Activated T-helper 2 cell treated with anti-CD3 and anti-CD28 coated beads, Interferon-gamma antibody, Interleukin-2, Interleukin-4, amounts not matched to agents 10 μg/mL and 5 μg/mL and 100 μg/mL, durations not matched to agents 14 hours and 24 hours and 36 hours (primary cell): ENCODE data around the gene DOCK7. TPM values are rescaled to one million over a fixed set of nuclear protein-coding genes. Genes with fewer than 3 reads are reported as not detected.
"Not testable (repeated sequence)": the region's sequence is repeated elsewhere in the genome, so short reads cannot be mapped to it uniquely, and the experiment has no call there.

Experiments used
- DNase-seq: peaks from one replicate; pipeline ENCODE4 v3.0.0; 2021; ENCODE audit warnings: low spot score
- H3K27ac Mint-ChIP-seq: one replicate; pipeline ENCODE4 v1.8.0; 2021; ENCODE audit warnings: mixed read lengths
- H3K27me3 Mint-ChIP-seq: one replicate; pipeline ENCODE4 v1.8.0; 2021; ENCODE audit warnings: low read depth, mixed read lengths
- H3K36me3 Mint-ChIP-seq: one replicate; pipeline ENCODE4 v1.8.0; 2021; ENCODE audit warnings: low read depth, mixed read lengths
- H3K4me1 Mint-ChIP-seq: one replicate; pipeline ENCODE4 v1.8.0; 2021; ENCODE audit warnings: low read depth, mixed read lengths
- H3K4me3 Mint-ChIP-seq: one replicate; pipeline ENCODE4 v1.8.0; 2021; ENCODE audit warnings: low read depth, mild to moderate bottlenecking, moderate library complexity, mixed read lengths
- H3K9me3 Mint-ChIP-seq: one replicate; pipeline ENCODE4 v1.8.0; 2021; ENCODE audit warnings: mixed read lengths
- intact Hi-C: fragments of 100-400 bp; cut with micrococcal nuclease; formaldehyde crosslinking; loops from one replicate; pipeline ENCODE4 v1.15.1; 2023
- total RNA-seq: library from RNA; stranded (reverse); gene quantifications from 2 replicates; pipeline ENCODE4 v1.2.3, GENCODE V29; 2022

The DOCK7 gene
- total RNA-seq, 1 donor from 2014 or later, result 17.8 TPM

DNA sequence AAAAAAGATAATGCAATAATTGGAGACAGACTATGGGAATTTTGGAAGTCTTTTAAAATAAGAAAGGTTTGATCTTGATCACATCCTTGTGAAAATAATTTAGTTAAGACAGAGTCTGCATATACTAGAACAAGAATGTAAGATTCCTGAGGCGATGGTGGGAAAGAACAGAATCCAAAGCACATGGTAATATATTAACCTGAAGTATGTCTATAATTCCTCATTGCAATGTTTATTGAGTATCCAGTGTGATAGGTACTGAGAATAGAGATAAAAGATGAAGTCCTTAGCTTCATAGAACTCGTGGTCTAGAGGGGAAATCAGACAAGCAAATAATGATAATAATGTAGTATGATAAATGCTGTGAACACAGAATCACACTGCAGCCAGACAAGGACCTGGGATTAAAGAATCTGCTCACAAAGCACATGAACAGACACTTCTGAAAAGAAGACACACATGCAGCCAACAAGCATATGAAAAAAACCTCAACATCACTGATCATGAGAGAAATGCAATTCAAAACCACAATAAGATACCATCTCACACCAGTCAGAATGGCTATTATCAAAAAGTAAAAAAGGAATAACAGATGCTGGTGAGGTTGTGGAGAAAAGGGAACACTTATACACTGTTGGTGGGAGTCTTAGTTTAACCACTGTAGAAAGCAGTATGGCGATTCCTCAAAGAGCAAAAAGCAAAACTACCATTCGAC, 97.8 kb downstream of the DOCK7 start:
- H3K27ac Mint-ChIP-seq, result no peak overlapping the region
- no peaks in the 10 kb centered on the region for H3K27me3 Mint-ChIP-seq
- no peaks in the 10 kb centered on the region for H3K36me3 Mint-ChIP-seq
- no peak overlapping the region for H3K4me3 Mint-ChIP-seq
- no peaks in the 10 kb centered on the region for H3K9me3 Mint-ChIP-seq
- no peak for DNase-seq
- intact Hi-C loops, result no loop called here
- H3K4me1 Mint-ChIP-seq, result peaks cover 6% of the 10 kb centered on the region

DNA sequence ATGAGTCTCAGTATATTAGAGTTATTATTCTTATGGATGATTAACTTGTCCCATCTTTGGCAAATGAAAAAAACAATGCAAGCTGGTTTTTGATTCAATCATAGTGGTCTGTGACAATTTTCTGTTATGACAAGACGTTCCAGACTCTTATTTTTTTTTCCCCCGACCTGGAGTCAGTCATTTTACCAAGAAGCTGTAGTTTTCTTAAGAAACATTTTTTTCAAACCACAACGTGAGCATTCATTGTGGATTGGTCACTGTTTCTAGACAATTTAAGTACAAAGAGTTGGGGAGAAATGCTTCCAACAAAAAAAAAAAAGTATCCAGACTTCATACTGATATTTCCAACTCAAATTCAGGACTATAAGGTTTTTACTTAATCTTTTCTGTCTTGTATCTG, 98.9 kb downstream of the DOCK7 start:
- Mint-ChIP-seq H3K4me1 (peaks cover 6% of the 10 kb centered on the region), H3K36me3 (no peaks in the 10 kb centered on the region), H3K9me3 (no peaks in the 10 kb centered on the region), H3K27ac (no peak overlapping the region), H3K27me3 (no peaks in the 10 kb centered on the region), H3K4me3 (no peak overlapping the region)
- DNase-seq, result no peak
- intact Hi-C loops, result no loop called here

DNA sequence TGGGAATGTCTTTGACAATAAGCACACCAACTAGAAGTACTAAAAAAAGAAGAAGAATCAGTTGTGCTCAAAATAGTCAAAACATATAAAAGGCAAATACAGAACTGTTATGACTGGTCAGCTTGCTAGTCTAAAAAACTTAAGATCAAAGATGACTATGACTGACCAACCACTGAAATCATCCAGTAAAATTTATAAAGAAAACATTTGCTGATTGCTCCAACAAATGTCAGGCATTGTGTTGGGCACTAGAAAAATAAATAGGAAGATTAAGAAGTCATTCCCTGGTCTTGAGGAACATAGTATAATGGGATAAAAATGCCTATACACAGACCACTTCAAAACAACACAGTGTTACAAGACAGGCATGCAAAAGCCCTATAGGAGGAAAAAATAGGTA, 100.2 kb downstream of the DOCK7 start:
- Mint-ChIP-seq H3K4me1 (peaks cover 6% of the 10 kb centered on the region), H3K27ac (no peak overlapping the region), H3K36me3 (no peaks in the 10 kb centered on the region), H3K27me3 (no peaks in the 10 kb centered on the region), H3K4me3 (no peak overlapping the region), H3K9me3 (no peaks in the 10 kb centered on the region)
- intact Hi-C loops, result no loop called here
- DNase-seq, result no peak

DNA sequence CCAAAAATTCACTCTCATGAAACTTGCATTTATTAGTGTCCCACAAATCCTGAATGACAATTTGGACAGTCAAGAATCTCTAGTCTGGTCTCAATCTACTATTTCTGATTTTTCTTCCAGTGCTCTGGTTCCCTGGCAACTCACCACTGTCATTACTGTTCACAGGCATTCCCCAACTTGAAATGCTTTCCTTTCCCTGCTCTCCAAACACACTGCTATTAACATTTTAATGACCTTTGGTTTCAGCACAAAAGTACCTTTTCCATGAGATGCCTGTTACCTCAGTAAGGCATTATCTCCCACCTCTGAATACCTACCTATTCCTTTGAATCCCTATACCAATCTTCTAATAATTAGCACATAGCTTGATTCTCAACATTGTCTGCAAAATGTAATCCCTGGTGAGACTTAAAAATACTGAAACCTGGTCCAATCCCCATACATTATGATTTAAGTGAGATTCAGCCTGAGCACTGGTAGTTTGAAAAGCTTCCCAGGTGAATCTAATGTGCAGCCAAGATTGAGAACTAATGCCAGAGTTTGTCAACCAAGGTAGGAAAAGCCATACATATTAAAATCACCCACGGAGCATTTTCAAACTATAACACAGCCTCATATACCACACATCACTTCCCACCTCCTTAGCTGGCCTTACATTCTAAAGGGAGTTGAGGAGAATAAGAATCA, 102.6 kb downstream of the DOCK7 start:
- intact Hi-C loops, result no loop called here
- Mint-ChIP-seq H3K9me3 (no peaks in the 10 kb centered on the region), H3K27ac (no peak overlapping the region), H3K4me3 (no peak overlapping the region), H3K36me3 (no peaks in the 10 kb centered on the region), H3K27me3 (no peaks in the 10 kb centered on the region), H3K4me1 (peaks cover 6% of the 10 kb centered on the region)
- no peak for DNase-seq

DNA sequence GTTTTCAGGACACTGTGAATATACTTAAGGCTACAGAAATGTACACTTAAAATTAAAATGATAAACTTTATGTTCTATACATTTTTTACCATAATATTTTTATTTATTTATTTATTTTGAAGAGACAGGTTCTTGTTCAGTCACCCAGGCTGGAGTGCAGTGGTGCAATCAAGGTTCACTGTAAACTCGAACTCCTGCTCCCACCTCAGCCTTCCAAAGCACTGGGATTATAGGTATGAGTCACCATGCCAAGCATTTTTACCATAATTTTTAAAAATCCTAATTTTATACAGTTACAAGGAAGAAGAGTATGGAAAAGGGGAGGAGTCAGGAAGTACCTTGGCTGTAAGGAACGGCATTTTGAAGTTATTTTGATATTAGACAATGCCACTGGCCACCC, 114.5 kb downstream of the DOCK7 start:
- Mint-ChIP-seq H3K9me3 (peaks cover 7% of the 10 kb centered on the region), H3K4me3 (no peak overlapping the region), H3K27ac (no peak overlapping the region), H3K4me1 (peaks cover 5% of the 10 kb centered on the region), H3K27me3 (no peaks in the 10 kb centered on the region), H3K36me3 (no peaks in the 10 kb centered on the region)
- DNase-seq, result no peak
- intact Hi-C loops, result no loop called here

DNA sequence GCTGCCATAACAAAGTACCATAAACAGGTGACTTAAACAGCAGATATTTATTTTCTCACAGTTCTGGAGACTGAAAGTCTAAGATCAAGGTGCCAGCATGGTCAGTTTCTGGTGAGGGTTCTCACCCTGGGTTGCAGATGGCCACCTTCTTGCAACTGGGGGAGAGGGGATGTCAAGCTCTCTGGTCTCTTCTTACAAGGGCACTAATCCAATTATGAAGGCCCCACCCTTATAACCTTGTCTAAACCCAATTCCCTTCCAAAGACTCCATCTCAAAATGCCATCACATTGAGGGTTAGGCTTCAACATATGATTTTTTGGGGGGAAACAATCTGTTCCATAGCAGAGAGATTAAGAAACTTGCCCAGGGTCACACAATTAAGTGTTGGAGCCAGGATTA, 115.7 kb downstream of the DOCK7 start:
- no peak for DNase-seq
- H3K4me1 Mint-ChIP-seq, result peaks cover 5% of the 10 kb centered on the region
- no peaks in the 10 kb centered on the region for H3K36me3 Mint-ChIP-seq
- no peak overlapping the region for H3K27ac Mint-ChIP-seq
- no peak overlapping the region for H3K4me3 Mint-ChIP-seq
- H3K9me3 Mint-ChIP-seq, result peaks cover 11% of the 10 kb centered on the region
- intact Hi-C loops, result no loop called here
- H3K27me3 Mint-ChIP-seq, result no peaks in the 10 kb centered on the region

DNA sequence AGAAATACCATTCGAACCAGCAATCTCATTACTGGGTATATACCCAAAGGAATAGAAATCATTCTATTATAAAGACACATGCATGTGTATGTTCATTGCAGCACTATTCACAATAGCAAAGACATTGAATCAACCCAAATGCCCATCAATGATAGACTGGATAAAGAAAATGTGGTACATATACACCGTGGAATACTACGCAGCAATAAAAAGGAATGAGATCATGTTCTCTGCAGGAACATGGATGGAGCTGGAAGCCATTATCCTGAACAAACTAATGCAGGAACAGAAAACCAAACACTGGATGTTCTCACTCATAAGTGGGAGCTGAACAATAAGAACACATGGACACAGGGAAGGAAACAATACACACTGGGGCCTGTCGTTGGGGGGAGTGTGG, 116.7 kb downstream of the DOCK7 start:
- H3K9me3 Mint-ChIP-seq, result peaks cover 11% of the 10 kb centered on the region
- H3K27ac Mint-ChIP-seq, H3K4me3 Mint-ChIP-seq, H3K36me3 Mint-ChIP-seq, DNase-seq, H3K4me1 Mint-ChIP-seq, H3K27me3 Mint-ChIP-seq, intact Hi-C loops: not testable (repeated sequence)

DNA sequence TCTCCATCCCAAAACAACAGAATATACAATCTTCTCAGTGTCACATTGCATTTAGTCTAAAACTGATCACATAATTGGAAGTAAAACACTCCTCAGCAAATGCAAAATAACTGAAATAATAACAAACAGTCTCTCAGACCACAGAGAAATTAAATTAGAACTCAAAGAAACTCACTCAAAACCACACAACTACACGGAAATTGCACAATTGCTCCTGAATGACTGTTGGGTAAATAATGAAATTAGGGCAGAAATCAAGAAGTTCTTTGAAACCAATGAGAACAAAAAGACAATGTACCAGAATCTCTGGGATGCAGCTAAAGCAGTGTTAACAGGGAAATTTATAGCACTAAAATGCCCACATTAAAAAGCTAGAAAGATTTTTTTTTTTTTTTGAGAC, 120.3 kb downstream of the DOCK7 start:
- H3K9me3 Mint-ChIP-seq, result peaks cover 11% of the 10 kb centered on the region
- H3K27ac Mint-ChIP-seq, H3K4me1 Mint-ChIP-seq, DNase-seq, H3K4me3 Mint-ChIP-seq, intact Hi-C loops, H3K27me3 Mint-ChIP-seq, H3K36me3 Mint-ChIP-seq: not testable (repeated sequence)

DNA sequence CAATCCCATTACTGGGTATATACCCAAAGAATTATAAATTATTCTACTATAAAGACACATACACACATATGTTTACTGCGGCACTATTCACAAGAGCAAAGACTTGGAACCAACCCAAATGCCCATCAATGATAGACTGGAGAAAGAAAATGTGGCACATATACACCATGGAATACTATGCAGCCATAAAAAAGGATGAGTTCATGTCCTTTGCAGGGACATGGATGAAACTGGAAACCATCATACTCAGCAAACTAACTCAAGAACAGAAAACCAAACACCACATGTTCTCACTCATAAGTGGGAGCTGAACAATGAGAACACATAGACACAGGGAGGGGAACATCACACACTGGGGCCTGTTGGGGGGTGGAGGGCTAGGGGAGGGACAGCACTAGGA, 121.0 kb downstream of the DOCK7 start:
- H3K27ac Mint-ChIP-seq, intact Hi-C loops, H3K27me3 Mint-ChIP-seq, H3K36me3 Mint-ChIP-seq, H3K4me1 Mint-ChIP-seq, H3K4me3 Mint-ChIP-seq, DNase-seq: not testable (repeated sequence)
- H3K9me3 Mint-ChIP-seq, result peaks cover 11% of the 10 kb centered on the region

DNA sequence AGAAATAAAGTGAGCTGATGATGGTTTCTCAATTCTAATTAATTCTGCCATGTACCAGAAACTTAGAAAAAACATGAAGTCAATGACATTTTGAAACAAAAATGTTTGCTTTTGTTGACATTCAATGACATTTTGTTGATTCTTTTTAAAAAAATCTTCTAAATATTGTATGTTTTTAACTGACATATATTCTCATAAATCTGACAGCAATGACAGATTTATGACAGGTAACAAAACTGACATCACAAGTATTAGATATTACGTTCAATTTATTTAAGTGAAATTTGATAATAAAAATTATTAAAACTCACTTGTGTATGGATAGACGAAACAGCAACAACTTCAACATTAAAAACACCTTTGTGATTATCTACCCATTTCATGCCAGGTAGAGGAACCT, 126.9 kb downstream of the DOCK7 start:
- no peaks in the 10 kb centered on the region for H3K36me3 Mint-ChIP-seq
- no peaks in the 10 kb centered on the region for H3K4me1 Mint-ChIP-seq
- H3K27me3 Mint-ChIP-seq, result no peaks in the 10 kb centered on the region
- H3K4me3 Mint-ChIP-seq, result no peak overlapping the region
- DNase-seq, result no peak
- H3K9me3 Mint-ChIP-seq, result no peaks in the 10 kb centered on the region
- intact Hi-C loops, result no loop called here
- H3K27ac Mint-ChIP-seq, result no peak overlapping the region

DNA sequence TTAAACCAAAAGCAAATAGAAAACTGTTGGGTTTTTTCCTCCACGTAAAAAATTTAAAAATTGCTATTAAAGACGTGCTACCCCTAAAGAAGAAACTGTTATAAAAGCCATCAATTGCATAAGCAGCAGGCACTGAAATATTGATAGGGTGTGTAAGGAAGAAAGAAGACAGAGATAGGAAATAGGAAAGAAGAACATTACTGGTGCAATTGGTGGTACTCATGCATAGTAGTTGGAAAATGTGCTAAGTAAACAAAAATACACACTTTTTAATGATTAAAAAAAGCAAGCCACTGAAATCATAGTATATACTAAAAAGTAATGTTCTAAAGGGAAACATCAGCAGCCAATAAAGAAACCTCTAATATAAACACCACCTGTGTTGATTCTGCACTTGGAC, 143.6 kb downstream of the DOCK7 start:
- H3K27me3 Mint-ChIP-seq, result no peaks in the 10 kb centered on the region
- H3K36me3 Mint-ChIP-seq, result no peaks in the 10 kb centered on the region
- H3K27ac Mint-ChIP-seq, result no peak overlapping the region
- DNase-seq, result no peak
- no peaks in the 10 kb centered on the region for H3K9me3 Mint-ChIP-seq
- H3K4me1 Mint-ChIP-seq, result no peaks in the 10 kb centered on the region
- intact Hi-C loops, result no loop called here
- no peak overlapping the region for H3K4me3 Mint-ChIP-seq

DNA sequence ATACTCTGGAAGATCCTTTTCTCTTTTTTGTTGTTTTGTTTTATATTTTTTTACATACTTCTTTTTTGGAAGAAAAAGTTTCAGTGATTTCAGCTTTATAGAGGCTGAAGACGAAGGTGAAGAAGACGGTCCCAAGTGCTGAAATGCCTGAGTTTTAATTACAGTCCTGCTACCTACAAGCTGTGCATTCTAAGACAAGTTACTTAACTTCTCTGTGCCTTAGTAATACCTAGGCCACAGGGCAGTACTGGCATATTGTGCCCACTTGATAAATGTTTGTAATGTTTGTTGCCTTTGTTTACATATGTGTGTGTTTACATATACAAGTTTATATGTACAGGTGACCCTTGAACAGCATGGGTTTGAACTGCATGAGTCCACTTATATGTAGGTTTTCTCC, 147.1 kb downstream of the DOCK7 start:
- Mint-ChIP-seq H3K27me3 (no peaks in the 10 kb centered on the region), H3K4me3 (no peak overlapping the region), H3K9me3 (no peaks in the 10 kb centered on the region), H3K4me1 (peaks cover 4% of the 10 kb centered on the region), H3K36me3 (no peaks in the 10 kb centered on the region), H3K27ac (no peak overlapping the region)
- intact Hi-C loops, result no loop called here
- DNase-seq, result no peak

DNA sequence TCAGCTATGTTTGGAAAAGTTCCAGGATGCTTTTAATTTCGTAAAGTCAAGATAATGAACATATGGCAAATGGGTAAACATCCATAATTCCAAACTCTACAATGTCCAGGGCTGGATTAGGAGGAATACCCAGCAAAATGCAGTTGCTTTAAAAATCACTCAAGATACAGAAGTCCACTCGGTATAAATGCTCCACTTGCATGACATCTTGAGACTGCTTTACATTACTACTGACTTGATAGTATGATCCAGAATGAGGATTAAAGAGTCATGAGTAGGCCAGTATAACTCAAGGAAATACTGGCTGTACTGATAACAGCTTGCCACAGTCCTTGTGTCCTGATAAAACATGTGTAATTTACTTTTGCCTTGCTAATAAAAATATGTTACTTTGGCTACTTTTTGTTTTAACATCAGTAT, 149.1 kb downstream of the DOCK7 start:
- Mint-ChIP-seq H3K4me3 (no peak overlapping the region), H3K4me1 (peaks cover 4% of the 10 kb centered on the region), H3K9me3 (no peaks in the 10 kb centered on the region), H3K27ac (no peak overlapping the region), H3K36me3 (no peaks in the 10 kb centered on the region), H3K27me3 (no peaks in the 10 kb centered on the region)
- intact Hi-C loops, result no loop called here
- no peak for DNase-seq
